Neuronal stem cell (in vitro differentiated cells): Measurements from ENCODE around the gene OTULINL.
A peak's percentile ranks its signal among the peaks of the same experiment; 100 is the strongest.

Experiments used
- DNase-seq: peaks from one replicate; pipeline ENCODE4 v3.0.0-alpha.2; 2013; ENCODE audit warnings: low spot score
- H2AFZ ChIP-seq: one replicate; pipeline ENCODE4 v1.6.1; 2013; ENCODE audit warnings: mild to moderate bottlenecking, low read length, inconsistent platforms
- H2AK5ac ChIP-seq: 2 replicates; pipeline ENCODE4 v1.6.1; 2013; ENCODE audit warnings: low read depth, mild to moderate bottlenecking, inconsistent platforms, low read length, moderate library complexity, mixed read lengths
- H2BK120ac ChIP-seq: 2 replicates; pipeline ENCODE4 v1.6.1; 2013; ENCODE audit warnings: low read depth, mild to moderate bottlenecking, inconsistent platforms, low read length, moderate library complexity, mixed read lengths
- H2BK12ac ChIP-seq: one replicate; pipeline ENCODE4 v1.6.1; 2013; ENCODE audit warnings: low read length, inconsistent platforms
- H2BK15ac ChIP-seq: 2 replicates; pipeline ENCODE4 v1.6.1; 2013; ENCODE audit warnings: mild to moderate bottlenecking, low read length, inconsistent platforms, mixed read lengths
- H2BK5ac ChIP-seq: one replicate; pipeline ENCODE4 v1.6.1; 2013; ENCODE audit warnings: inconsistent platforms, mild to moderate bottlenecking, low read length, moderate library complexity
- H3K14ac ChIP-seq: one replicate; pipeline ENCODE4 v1.6.1; 2013; ENCODE audit warnings: low read length, inconsistent platforms
- H3K18ac ChIP-seq: 2 replicates; pipeline ENCODE4 v1.6.1; 2013; ENCODE audit warnings: low read length, inconsistent platforms
- H3K23ac ChIP-seq: 2 replicates; pipeline ENCODE4 v1.6.1; 2013; ENCODE audit warnings: low read depth, mild to moderate bottlenecking, mixed read lengths, low read length, inconsistent platforms; ENCODE audit not compliant: poor library complexity
- H3K27ac ChIP-seq: replicated peaks from 3 replicates; pipeline ENCODE4 v1.5.1; 2013; ENCODE audit warnings: low read length, inconsistent platforms
- H3K27me3 ChIP-seq, 3 experiments: 2 replicates each; pipeline ENCODE4 v1.6.1; 2013; ENCODE audit warnings: low read length in 3 of 3, mild to moderate bottlenecking in 2 of 3, inconsistent platforms in 1 of 3, low read depth in 1 of 3, mixed read lengths in 1 of 3, moderate library complexity in 1 of 3; ENCODE audit not compliant: control insufficient read depth in 3 of 3, insufficient read depth in 3 of 3
- H3K36me3 ChIP-seq, 2 donors: replicated peaks in 1 of 2; 2 replicates each; pipeline ENCODE4 v1.6.1; 2013; ENCODE audit warnings: low read length in 2 of 2; ENCODE audit not compliant: control insufficient read depth in 2 of 2, insufficient read depth in 2 of 2
- H3K4ac ChIP-seq: 2 replicates; pipeline ENCODE4 v1.6.1; 2013; ENCODE audit warnings: inconsistent platforms, mild to moderate bottlenecking, low read length, moderate library complexity
- H3K4me1 ChIP-seq, 2 donors: 1 replicate in 1 of 2; 2 replicates in 1 of 2; pipeline ENCODE4 v1.6.1; 2013; ENCODE audit warnings: low read length in 2 of 2, low read depth in 1 of 2; ENCODE audit not compliant: control insufficient read depth in 2 of 2, insufficient read depth in 1 of 2
- H3K4me2 ChIP-seq: one replicate; pipeline ENCODE4 v1.6.1; 2013; ENCODE audit warnings: mild to moderate bottlenecking, low read length, inconsistent platforms; ENCODE audit not compliant: insufficient read depth, poor library complexity, severe bottlenecking
- H3K4me3 ChIP-seq, 2 donors: 2 replicates each; pipeline ENCODE4 v1.5.1; 2013; ENCODE audit warnings: low read length in 2 of 2, mild to moderate bottlenecking in 2 of 2, inconsistent platforms in 1 of 2, moderate library complexity in 1 of 2
- H3K79me1 ChIP-seq: one replicate; pipeline ENCODE4 v1.6.1; 2013; ENCODE audit warnings: low read depth, mild to moderate bottlenecking, inconsistent platforms, low read length, moderate library complexity
- H3K9ac ChIP-seq: one replicate; pipeline ENCODE4 v1.6.1; 2013; ENCODE audit warnings: mild to moderate bottlenecking, low read depth, low read length, inconsistent platforms; ENCODE audit not compliant: poor library complexity
- H3K9me3 ChIP-seq, 2 donors: replicated peaks in 1 of 2; 2 replicates each; pipeline versions ENCODE3 to v1.6.1; 2013; ENCODE audit warnings: low read length in 2 of 2, mild to moderate bottlenecking in 2 of 2, inconsistent platforms in 1 of 2, low read depth in 1 of 2, mixed read lengths in 1 of 2, moderate library complexity in 1 of 2; ENCODE audit not compliant: control insufficient read depth in 2 of 2, insufficient read depth in 1 of 2
- H4K8ac ChIP-seq: one replicate; pipeline ENCODE4 v1.6.1; 2013; ENCODE audit warnings: low read depth, mild to moderate bottlenecking, inconsistent platforms, low read length, moderate library complexity
- H4K91ac ChIP-seq: one replicate; pipeline ENCODE4 v1.6.1; 2013; ENCODE audit warnings: low read length, low read depth, mild to moderate bottlenecking, inconsistent platforms; ENCODE audit not compliant: poor library complexity
- WGBS, 2 donors: extraction: QIAGEN DNeasy Blood & Tissue Kit; methylation state at CpG; one replicate each; pipeline ENCODE4 v1.1.7; 2013; ENCODE audit warnings: missing lambda C conversion rate in 2 of 2, mixed read lengths in 1 of 2; ENCODE audit not compliant: insufficient read length in 2 of 2, insufficient replicate concordance in 1 of 2; ENCODE audit errors: extremely low coverage in 2 of 2; 5-methylcytosine and 5-hydroxymethylcytosine counted together

The OTULINL gene

GRCh38 chr5:14593326-14594021 is 11.9 kb downstream of the OTULINL start:
- H3K27ac ChIP-seq = no peak overlapping the region
- H2BK15ac ChIP-seq = no peak overlapping the region
- no peak overlapping the region for H3K4ac ChIP-seq
- no peak overlapping the region for H4K91ac ChIP-seq
- H2AK5ac ChIP-seq = no peak overlapping the region
- no peaks in the 10 kb centered on the region for H3K9me3 ChIP-seq
- no peaks in the 10 kb centered on the region for H3K4me1 ChIP-seq
- no peak overlapping the region for H3K23ac ChIP-seq
- no peak overlapping the region for H2BK12ac ChIP-seq
- H3K18ac ChIP-seq = no peak overlapping the region
- no CpG with 5 or more reads among the region's 4 CpGs for WGBS, 2 donors
- H2BK120ac ChIP-seq = no peak overlapping the region
- no peak overlapping the region for H2AFZ ChIP-seq
- H3K14ac ChIP-seq = no peak overlapping the region
- H3K4me3 ChIP-seq = no peak overlapping the region
- no peaks in the 10 kb centered on the region for H3K36me3 ChIP-seq
- H3K4me2 ChIP-seq = no peak overlapping the region
- no peaks in the 10 kb centered on the region for H3K27me3 ChIP-seq
- no peak overlapping the region for H2BK5ac ChIP-seq
- H4K8ac ChIP-seq = no peak overlapping the region
- no peak overlapping the region for H3K9ac ChIP-seq
- DNase-seq = no peak
- H3K79me1 ChIP-seq = peaks cover 2% of the 10 kb centered on the region

GRCh38 chr5:14594378-14595074 is 12.9 kb downstream of the OTULINL start:
- H4K8ac ChIP-seq = no peak overlapping the region
- no peak overlapping the region for H3K4me3 ChIP-seq
- H2BK120ac ChIP-seq = no peak overlapping the region
- no peak overlapping the region for H3K4ac ChIP-seq
- no peak overlapping the region for H3K23ac ChIP-seq
- H2AFZ ChIP-seq = no peak overlapping the region
- no peak overlapping the region for H2BK5ac ChIP-seq
- no peaks in the 10 kb centered on the region for H3K4me1 ChIP-seq
- no peak overlapping the region for H3K14ac ChIP-seq
- DNase-seq = no peak
- H3K18ac ChIP-seq = peak overlapping the region; percentile 30
- no peak overlapping the region for H2AK5ac ChIP-seq
- no peaks in the 10 kb centered on the region for H3K36me3 ChIP-seq
- H2BK12ac ChIP-seq = no peak overlapping the region
- H3K79me1 ChIP-seq = peaks cover 2% of the 10 kb centered on the region
- H3K9ac ChIP-seq = no peak overlapping the region
- no CpG with 5 or more reads among the region's 4 CpGs for WGBS, 2 donors
- H3K9me3 ChIP-seq = no peaks in the 10 kb centered on the region
- H3K27ac ChIP-seq = no peak overlapping the region
- no peak overlapping the region for H2BK15ac ChIP-seq
- no peak overlapping the region for H3K4me2 ChIP-seq
- H3K27me3 ChIP-seq = no peaks in the 10 kb centered on the region
- no peak overlapping the region for H4K91ac ChIP-seq

GRCh38 chr5:14595189-14595588 is 13.6 kb downstream of the OTULINL start:
- no peak overlapping the region for H3K27ac ChIP-seq
- H3K79me1 ChIP-seq = peaks cover 2% of the 10 kb centered on the region

GRCh38 chr5:14595891-14596290 is 14.3 kb downstream of the OTULINL start:
- Histone ChIP-seq H3K27me3 (no peaks in the 10 kb centered on the region), H4K91ac (no peak overlapping the region), H3K4ac (no peak overlapping the region), H3K27ac (no peak overlapping the region), H3K4me2 (no peak overlapping the region), H3K79me1 (peaks cover 2% of the 10 kb centered on the region), H3K18ac (no peak overlapping the region), H2BK15ac (no peak overlapping the region), H2BK12ac (no peak overlapping the region), H3K4me3 (no peak overlapping the region), H3K23ac (no peak overlapping the region), H3K9me3 (no peaks in the 10 kb centered on the region), H3K4me1 (no peaks in the 10 kb centered on the region), H2AK5ac (no peak overlapping the region), H3K14ac (no peak overlapping the region), H2BK120ac (no peak overlapping the region), H2AFZ (no peak overlapping the region), H3K9ac (no peak overlapping the region), H4K8ac (no peak overlapping the region), H3K36me3 (no peaks in the 10 kb centered on the region), H2BK5ac (no peak overlapping the region)
- DNase-seq = no peak
- no CpG with 5 or more reads among the region's 1 CpG for WGBS, 2 donors

More at GRCh38 chr5:14595189-14595588, 13.6 kb downstream of the OTULINL start:
- Histone ChIP-seq H4K91ac (no peak overlapping the region), H3K36me3 (no peaks in the 10 kb centered on the region), H3K4me3 (no peak overlapping the region), H3K9ac (no peak overlapping the region), H2BK120ac (no peak overlapping the region), H4K8ac (no peak overlapping the region), H3K27me3 (no peaks in the 10 kb centered on the region), H3K9me3 (no peaks in the 10 kb centered on the region), H3K4me1 (no peaks in the 10 kb centered on the region), H3K18ac (no peak overlapping the region), H3K23ac (no peak overlapping the region), H2BK15ac (no peak overlapping the region), H2AFZ (no peak overlapping the region), H2BK12ac (no peak overlapping the region), H2AK5ac (no peak overlapping the region), H3K4ac (no peak overlapping the region), H3K4me2 (no peak overlapping the region), H3K14ac (no peak overlapping the region), H2BK5ac (no peak overlapping the region)
- no CpG with 5 or more reads among the region's 3 CpGs for WGBS, 2 donors
- no peak for DNase-seq
